GM18499 (cell line): Measurements from ENCODE around the gene TRHDE.
"Not testable (repeated sequence)": the region's sequence is repeated elsewhere in the genome, so short reads cannot be mapped to it uniquely, and the experiment has no call there.

Experiments
- ATAC-seq: cut with Tn5 transposase; IDR thresholded peaks from one replicate; pipeline ENCODE4 v1.9.1; 2021; ENCODE audit warnings: moderate number of reproducible peaks; ENCODE audit not compliant: insufficient read depth, unreplicated experiment

Gene TRHDE

DNA sequence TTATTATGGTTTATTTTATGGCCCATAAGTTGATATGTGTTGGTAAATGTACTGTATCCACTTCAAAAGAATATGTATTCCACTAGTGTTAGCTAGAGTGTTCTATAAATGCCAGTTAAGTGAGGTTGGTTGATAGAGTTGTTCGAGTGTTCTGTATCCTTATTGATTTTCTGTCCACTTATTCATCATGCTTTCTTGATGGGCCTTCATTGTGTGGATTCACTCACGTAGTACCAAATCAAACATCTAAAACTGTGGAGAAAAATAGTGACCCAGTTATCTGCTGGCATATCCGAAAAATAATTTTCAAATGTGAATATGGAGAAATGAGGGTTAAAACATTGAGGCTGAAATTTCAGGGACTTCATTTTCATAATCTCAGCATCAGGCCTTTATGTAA lies 230.4 kb downstream of the TRHDE start:
- ATAC-seq, result no peak

DNA sequence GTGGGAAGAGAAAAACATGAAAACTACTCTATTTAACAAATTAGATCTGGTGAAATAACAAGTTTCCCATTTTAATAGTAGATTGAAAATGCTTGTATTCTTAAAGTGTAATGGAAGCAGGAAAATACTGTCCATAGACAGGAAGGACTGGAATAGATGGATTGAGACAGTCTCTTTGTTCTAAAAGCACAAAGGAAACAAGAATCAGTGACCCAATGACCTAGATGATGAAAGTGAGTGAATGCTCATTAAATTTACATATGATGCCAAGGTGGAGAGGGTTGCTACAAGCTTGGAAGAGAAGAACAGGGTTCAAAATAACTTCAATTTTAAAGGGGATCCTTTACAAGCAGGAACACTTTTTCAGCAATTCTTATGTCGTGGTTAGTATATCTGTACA lies 233.1 kb downstream of the TRHDE start:
- ATAC-seq, result no peak

DNA sequence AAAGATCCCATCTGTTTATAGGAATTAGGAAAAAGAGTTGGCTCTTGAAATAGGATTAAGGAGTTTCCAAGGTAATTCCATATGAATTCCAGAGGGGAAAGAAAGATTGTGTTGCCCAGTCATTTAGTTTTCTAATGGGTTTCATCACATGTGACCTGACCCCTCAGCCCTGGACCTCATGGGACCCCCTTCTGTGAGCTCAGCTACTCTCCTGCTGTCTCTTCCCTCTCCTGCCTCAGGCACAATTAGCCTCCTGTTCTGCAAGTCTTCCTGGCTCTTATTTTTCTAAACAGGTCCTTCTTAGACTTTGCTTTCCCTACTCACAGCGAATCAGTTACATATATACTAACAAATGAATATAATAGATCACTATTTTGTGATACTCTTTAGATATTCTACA lies 237.7 kb downstream of the TRHDE start:
- no peak for ATAC-seq

DNA sequence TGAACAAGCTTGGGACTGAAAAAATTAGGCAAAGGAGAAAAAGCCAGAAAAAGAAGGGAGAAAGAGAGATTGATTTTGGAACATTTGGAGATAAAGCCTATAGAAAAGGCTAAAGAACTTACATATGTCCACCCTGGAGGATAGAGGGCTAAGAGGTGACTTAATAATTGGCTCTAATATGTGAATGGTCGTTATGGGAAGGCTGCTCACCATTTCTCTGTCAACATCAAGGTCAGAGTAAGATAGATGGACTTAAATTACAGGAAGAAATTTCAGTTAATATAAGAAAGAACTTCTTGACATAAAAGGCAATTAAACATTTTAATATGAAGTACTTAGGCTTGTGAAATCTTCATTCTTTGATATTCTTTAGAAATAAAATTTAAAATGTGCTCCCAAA lies 238.6 kb downstream of the TRHDE start:
- no peak for ATAC-seq

DNA sequence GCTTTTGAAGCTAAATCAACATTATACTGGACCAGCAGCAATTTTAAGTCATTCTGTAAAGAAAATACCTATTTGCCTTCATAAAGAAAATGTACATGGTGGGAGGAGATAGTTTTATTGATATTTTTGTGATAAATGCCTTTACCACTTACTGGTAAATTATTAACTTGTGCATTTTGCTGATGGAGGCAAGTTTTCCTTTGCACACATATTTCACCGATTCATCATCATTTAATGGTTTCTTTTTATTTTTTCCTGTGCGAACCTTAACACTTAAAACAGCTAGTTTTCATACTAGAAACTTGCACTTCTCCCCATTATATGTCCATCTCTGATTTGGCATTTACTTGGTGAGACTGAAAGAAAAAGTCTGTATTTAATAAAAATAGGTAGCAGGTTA lies 239.3 kb downstream of the TRHDE start:
- ATAC-seq, result no peak

DNA sequence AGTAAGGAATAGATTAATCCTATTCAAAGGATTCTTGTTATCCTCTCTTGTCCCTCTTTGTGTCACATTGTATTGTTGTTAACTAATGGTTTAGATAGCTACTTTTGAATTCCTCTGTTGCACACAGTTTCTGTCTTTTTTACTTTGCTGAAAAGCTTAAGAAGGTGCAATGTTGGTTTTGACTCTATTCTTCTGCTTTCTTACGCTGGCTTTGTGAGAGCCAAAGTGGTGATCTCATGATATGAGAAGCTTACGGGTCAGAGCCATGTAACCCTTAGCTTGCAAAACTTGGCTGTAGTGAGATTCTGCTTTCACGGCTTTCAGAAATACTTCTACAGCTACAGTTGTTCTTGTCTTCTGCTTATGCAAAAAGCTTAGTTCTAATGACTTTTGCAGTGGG lies 239.7 kb downstream of the TRHDE start:
- ATAC-seq, result no peak

DNA sequence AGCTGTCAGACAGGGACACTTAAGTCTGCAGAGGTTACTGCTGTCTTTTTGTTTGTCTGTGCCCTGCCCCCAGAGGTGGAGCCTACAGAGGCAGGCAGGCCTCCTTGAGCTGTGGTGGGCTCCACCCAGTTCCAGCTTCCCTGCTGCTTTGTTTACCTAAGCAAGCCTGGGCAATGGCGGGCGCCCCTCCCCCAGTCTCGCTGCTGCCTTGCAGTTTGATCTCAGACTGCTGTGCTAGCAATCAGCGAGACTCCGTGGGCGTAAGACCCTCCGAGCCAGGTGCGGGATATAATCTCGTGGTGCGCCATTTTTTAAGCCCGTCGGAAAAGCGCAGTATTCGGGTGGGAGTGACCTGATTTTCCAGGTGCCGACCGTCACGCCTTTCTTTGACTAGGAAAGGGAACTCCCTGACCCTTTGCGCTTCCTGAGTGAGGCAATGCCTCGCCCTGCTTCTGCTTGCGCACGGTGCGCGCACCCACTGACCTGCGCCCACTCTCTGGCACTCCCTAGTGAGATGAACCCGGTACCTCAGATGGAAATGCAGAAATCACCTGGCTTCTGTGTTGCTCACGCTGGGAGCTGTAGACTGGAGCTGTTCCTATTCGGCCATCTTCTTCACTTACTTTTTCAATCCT lies 248.0 kb downstream of the TRHDE start:
- not testable (repeated sequence) for ATAC-seq

DNA sequence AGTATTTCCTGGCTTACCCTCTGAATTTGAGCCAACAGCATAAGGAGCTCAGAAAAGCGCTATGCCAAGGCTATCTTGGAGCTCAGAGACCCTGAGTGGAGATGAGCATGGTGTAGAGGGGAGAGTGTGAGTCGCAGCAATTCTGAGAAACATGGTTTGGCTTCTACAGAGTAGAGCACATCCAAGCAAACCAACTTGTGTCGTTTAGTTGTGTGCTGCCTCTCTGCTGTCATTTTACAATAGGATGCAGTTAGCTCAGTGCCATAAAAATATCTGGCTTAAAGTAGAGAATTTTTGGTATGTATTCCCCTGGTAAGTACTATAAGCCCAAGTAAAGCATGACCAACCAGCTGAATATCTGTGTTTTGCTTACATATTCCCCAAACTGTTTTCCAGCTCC lies 249.2 kb downstream of the TRHDE start:
- no peak for ATAC-seq

DNA sequence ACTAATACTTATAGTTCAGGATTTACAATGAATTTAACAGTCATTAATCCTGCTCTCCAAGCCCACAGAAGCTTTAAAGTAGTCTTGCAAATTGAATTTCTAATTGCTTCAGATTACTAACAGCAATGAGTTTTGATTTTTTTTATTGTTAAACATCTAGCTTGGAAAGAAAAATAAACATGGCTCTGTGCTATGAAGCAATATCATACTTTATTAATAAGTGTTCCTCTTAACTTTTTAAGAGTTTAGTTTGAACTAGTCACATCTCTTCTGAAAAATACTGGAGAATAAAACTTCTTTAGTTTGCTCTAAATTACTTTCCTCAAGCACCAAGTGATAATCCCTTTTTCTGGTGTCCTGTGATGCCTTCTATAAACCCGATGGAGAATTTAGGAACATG lies 250.2 kb downstream of the TRHDE start:
- ATAC-seq, result no peak

DNA sequence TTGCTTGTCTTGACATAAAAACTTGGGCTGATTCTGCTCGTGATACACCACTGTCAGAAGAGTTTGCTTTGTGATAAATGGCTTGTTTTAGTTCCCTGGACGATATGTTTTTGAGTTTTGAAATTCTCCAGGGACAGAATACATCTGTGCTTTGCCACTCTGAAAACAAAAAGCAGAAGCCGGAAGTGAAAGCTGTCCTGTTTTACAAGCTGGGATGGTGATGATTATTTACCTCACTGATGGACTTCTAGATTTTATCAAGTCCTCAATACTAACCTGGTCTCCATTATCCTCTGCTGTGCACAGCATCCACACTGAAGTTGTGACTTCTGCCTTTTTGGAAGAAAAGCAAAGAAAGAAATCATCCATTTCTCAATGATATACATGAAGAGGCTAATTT lies 251.6 kb downstream of the TRHDE start:
- ATAC-seq, result no peak

DNA sequence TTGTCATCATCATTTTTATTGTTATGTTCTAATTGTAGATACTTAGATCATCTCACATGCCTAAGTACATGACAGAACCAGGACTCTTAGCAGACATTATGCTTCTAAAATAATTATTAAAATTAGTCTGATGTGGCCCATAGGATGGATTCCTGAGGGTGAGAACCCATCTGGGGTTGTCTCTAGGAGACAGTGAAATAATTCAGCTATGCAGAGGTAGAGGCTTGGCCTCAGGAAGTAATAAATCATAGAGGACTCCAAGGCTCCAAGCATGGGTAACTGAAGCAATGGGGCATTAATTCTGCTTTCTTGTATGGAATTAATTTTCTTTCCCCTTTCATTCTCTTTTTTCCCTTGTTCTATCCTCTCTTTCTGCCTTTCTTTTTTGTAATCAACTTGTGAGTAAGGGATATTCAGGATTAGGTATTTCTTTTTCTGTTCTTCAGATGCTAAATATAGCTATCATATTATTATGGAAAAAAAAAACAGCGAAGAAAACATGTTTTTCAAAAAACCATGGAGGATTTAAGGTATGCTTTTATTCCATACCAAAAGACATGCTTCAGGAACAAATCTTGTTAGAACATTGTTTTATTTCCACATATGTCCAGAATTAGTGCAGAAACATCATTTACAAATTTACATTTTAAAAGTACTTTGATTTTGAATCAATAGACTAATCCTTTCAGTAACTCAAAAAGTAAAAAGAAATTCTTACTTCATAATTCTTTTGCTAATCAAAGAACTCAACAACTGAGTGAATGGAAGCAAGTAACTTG lies 263.2 kb downstream of the TRHDE start:
- no peak for ATAC-seq

DNA sequence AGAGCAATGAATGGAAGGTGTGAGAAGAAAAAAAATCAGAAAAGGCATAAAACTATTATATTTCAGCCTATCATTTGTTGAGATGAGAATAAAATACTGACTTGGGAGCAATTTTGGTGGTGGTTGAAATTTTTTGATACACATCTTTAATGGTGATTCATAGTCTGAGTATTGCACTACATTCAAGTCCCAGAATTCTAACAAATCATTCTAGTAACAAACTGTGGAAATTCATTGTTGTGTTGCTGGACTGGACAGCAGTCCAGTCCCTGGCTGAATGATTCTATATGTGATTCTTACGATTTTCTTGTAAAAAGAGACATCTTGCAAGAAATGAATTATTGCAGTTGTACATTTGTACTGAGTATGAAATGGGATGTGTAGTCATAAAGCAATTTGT lies 268.6 kb downstream of the TRHDE start:
- no peak for ATAC-seq

DNA sequence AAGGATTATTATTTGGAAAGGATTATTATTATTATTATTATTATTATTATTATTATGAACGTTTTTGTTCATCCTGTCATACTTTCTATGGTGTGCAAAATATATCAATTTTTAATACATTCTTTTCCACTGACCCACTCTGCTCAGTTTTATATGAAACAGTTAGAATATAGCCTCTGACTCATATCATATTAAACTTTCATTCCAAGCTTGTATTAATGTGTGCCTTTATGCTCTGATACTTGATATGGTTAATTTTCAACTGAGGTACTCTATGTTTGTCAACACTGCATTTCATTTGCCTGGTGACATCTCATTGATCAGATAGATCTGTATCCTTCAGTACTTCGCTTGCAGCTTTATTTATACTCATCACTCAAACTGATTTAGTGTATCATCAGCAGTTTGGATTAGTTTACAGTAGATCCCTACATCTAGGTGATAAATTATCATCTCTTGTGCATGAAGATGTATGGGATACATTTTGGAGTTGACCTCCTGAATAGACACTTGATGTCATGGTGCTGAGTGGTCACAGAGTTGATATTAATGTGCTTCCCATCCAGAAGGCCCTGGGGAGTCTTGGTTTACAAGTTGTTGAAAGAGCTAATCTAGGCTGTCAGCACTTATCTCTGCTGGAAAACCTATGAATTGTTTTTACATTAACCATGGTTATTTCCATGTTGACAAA lies 271.8 kb downstream of the TRHDE start:
- no peak for ATAC-seq

DNA sequence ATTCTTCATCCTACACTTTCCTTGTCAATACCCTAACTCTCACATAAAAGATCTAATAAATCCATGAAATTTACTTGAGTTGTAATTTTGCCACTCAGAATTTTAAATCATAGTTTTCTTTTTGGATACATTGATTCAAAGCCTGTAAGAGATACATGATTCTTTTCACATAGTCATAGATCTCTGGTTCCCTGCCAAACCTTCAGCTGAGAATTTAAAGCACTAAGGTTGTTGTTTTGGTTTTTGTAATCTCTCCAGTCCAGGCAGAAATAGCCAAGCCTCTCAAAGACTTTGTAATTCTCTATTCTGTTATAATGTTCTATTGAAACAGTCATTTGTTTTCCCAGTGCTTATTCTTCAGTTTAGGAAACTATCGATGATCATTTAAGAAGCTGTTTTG lies 273.9 kb downstream of the TRHDE start:
- no peak for ATAC-seq

DNA sequence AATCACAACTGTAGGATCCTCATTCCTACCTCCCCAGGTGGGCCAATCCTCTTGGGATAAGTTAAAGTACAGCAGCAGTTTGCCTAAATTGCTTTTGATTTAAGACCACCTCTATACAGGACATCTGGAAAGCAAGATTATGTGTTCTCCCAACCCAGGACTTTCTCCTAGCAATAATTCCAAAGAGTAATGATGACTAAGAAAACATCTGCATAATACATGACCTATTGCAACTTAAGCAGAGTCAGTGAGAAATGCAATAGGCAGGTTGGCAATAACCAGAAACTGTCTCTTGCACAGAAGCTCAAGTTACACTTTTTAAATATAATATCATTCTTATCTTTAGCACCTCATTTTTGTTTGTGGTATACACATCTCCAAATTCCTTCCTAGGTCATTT lies 275.4 kb downstream of the TRHDE start:
- ATAC-seq, result no peak

DNA sequence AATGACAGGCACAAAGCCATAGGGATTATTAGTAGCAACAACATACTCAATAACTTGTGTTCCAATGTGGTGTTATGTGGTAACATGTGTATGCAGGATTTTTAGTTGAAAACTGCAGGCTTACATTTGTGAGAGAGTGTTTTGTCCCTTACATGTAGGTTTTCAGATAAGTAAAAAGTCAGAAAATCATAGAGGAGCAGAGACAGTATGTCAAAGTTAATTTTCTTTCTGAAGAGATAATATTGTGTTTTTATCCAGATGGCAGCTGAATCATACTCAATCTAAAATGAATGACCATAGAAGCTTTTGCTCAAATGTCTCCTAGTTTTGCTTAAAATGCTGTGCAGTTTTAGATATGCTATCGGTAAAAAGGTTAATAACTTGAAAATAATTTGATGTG lies 277.0 kb downstream of the TRHDE start:
- ATAC-seq, result no peak

DNA sequence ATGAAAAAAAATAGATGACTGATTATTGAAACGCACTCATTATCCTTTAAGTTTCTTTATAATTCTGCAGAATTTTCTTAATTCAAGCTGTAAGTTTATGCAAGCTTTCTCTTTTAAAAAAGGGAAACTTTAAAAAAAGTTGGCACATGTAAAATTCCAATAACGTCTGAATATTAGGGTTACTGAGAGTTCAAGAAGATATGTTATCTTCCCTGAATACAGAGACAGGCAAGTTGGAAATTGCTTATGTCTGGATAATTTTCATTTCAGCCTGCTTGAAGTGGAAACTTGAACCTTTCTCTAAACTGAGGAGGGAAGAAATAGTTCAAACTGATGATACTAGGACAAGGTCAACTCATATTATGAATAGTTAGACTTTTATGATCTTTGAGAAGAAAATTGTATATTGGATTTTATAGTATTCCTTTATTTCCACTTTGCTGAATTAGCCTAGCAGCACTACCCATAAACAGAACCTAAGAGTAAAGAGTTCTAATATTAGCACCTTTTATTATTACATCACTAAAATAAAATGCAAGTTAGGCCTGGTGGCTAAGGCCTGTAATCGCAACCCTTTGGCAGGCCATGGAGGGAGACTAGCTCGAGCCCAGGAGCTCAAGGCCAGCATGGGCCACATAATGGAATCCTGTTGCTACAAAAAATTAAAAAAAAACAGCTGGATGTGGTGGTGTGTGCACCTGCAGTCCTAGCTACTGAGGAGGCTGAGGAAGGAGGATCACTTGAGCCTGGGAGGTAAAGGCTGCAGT lies 288.0 kb downstream of the TRHDE start:
- ATAC-seq, result no peak

DNA sequence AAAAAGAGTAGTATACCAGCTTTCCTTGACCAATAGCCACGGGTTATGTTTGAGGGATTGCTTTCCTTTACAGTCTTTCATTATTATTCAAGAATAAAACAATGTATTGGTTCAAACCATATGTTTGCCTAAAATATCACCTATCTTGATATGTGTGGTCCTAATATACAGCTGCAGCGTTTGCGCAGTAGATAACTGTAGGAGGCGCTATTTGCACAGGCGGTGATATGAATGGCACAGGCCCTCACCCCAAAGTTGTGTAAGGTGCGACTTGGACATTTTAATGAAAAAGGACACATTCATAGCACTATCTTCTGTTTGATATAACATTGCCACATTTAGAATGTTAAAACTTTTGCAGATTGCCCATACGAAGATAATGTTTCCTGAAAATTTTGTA lies 298.4 kb downstream of the TRHDE start:
- no peak for ATAC-seq

DNA sequence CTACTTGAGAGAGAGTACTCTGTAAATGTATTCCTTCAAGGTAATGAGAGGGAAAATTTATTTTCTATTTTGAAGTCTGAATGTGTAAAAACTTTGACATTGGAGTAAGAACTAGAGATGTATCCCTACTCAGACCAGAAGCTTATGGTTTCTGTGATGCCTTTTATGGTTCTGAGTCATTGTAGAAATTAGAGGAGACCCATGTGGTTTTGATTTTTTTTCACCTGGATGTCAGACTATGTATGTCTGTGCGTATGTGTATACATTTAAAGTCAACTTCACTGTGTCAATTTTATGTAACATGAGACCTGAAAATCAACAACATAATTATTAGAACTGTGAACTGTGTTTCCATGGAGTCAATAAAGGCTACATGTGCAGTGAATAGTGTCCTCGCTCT lies 302.0 kb downstream of the TRHDE start:
- ATAC-seq, result no peak

DNA sequence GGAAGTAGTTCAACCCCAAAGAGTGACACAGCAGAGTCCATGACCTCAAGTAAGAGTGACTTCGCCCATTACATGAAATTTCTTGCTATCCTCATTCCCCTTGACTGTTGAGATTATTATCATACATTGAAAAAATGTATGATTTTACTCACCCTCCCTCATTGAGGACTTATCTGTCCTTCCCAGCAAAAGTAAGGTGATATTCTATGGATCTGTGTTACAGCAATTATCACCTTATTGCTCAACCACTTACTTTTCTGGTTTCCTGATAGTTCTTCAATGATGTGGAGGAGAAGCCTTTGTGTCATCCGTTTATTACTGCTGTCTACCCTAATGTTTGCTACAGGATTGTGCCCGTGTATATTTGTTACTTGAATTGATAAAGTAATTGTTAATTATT lies 306.2 kb downstream of the TRHDE start:
- no peak for ATAC-seq

DNA sequence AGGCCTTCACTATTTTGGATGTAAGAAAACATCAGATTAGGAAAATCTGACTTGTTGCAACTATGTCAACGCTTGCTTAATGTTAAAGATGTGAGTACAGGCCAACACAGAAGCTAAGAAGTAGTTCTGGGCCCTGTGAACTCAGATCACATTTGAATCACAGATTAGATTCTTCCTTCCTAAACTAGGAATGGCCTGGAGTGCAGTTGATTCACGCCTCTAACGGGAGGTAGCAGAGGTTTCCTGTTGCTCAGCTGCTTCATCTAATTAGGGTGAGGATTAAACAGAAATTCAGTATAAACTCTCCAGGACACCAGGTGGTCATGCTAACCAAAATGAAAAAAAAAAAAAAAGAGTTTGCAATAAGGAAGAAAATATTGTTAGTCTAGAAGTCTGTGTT lies 314.3 kb downstream of the TRHDE start:
- no peak for ATAC-seq
